WTC11 (cell line): ENCODE data around the gene GNG13. TPM values are rescaled to one million over a fixed set of nuclear protein-coding genes. Genes with fewer than 3 reads are reported as not detected.

Source experiments
- ATAC-seq: fragments of 200-7000 bp; cut with Tn5 transposase; 2 replicates; pipeline ENCODE4 v1.10.0; 2021; ENCODE audit warnings: mild to moderate bottlenecking, moderate library complexity
- CTCF ChIA-PET: fragments of 300-600 bp; sonication (Branson Sonifier 250); formaldehyde crosslinking; loops from one replicate; lab custom pipeline; 2021; ENCODE audit warnings: antibody characterized with exemption; lab: Charles Lee
- POLR2A ChIA-PET: fragments of 350-600 bp; sonication (Branson Sonifier 250); formaldehyde crosslinking; loops from one replicate; lab custom pipeline; 2021; ENCODE audit warnings: antibody characterized with exemption; lab: Charles Lee
- DNase-seq: peaks from one replicate; pipeline ENCODE4 v3.0.0; 2021; ENCODE audit warnings: low spot score
- H3K27ac Mint-ChIP-seq: 2 replicates; pipeline ENCODE4 v1.8.0; 2021; ENCODE audit warnings: mixed read lengths
- H3K27me3 Mint-ChIP-seq: 2 replicates; pipeline ENCODE4 v1.8.0; 2021; ENCODE audit warnings: low read depth, mild to moderate bottlenecking, moderate library complexity, mixed read lengths
- H3K36me3 Mint-ChIP-seq: 2 replicates; pipeline ENCODE4 v1.8.0; 2021; ENCODE audit warnings: mixed read lengths
- H3K4me1 Mint-ChIP-seq: 2 replicates; pipeline ENCODE4 v1.8.0; 2022; ENCODE audit warnings: mixed read lengths
- H3K4me3 Mint-ChIP-seq: 2 replicates; pipeline ENCODE4 v1.8.0; 2021; ENCODE audit warnings: mild to moderate bottlenecking, moderate library complexity, mixed read lengths
- H3K9me3 Mint-ChIP-seq: 2 replicates; pipeline ENCODE4 v1.8.0; 2021; ENCODE audit warnings: mixed read lengths
- AFF4 ChIP-seq: sonication (generic); formaldehyde crosslinking; IDR thresholded peaks from 2 replicates; pipeline ENCODE4 v1.8.1; 2023; ENCODE audit warnings: mild to moderate bottlenecking, missing genetic modification reagents, borderline replicate concordance
- ATF2 ChIP-seq: sonication (generic); formaldehyde crosslinking; IDR thresholded peaks from 2 replicates; pipeline ENCODE4 v1.8.1; 2022; ENCODE audit warnings: low read depth, missing genetic modification reagents, borderline replicate concordance
- ERG ChIP-seq: fragments of 250-450 bp; sonication (Bioruptor Pico); IDR thresholded peaks from 2 replicates; pipeline ENCODE4 v1.8.0; 2021; ENCODE audit warnings: mild to moderate bottlenecking
- IRF2 ChIP-seq: sonication (generic); formaldehyde crosslinking; IDR thresholded peaks from 2 replicates; pipeline ENCODE4 v1.8.0; 2022; ENCODE audit warnings: low read depth, missing genetic modification reagents, borderline replicate concordance
- TCF7 ChIP-seq: sonication (generic); formaldehyde crosslinking; IDR thresholded peaks from 2 replicates; pipeline ENCODE4 v1.8.0; 2022; ENCODE audit warnings: mild to moderate bottlenecking, low read depth, missing genetic modification reagents, moderate library complexity
- USF1 ChIP-seq: sonication (generic); formaldehyde crosslinking; IDR thresholded peaks from 2 replicates; pipeline ENCODE4 v1.8.0; 2022; ENCODE audit warnings: mild to moderate bottlenecking, missing genetic modification reagents
- ZNF512 ChIP-seq: sonication (generic); formaldehyde crosslinking; IDR thresholded peaks from 2 replicates; pipeline ENCODE4 v1.8.1; 2022; ENCODE audit warnings: missing genetic modification reagents, borderline replicate concordance
- total RNA-seq: library from RNA; stranded (reverse); gene quantifications from 3 replicates; pipeline ENCODE4 v1.2.3, GENCODE V29; 2021

Gene GNG13
- total RNA-seq, 1 experiment from 2014 or later, result not detected

- H3K4me3 Mint-ChIP-seq, result no peak overlapping the region
- TF ChIP-seq ERG (CRISPR knock-in tag), result no peak
- TF ChIP-seq ATF2 (CRISPR knock-in tag), result no peak
- no peak for TF ChIP-seq IRF2 (CRISPR knock-in tag)
- TF ChIP-seq TCF7 (CRISPR knock-in tag), result no peak
- no peak for TF ChIP-seq AFF4 (CRISPR knock-in tag)
- TF ChIP-seq USF1, result no peak
- TF ChIP-seq, all 79 proteins: peak for 0
- DNase-seq (no peak), ATAC-seq (no peak)
- peaks cover 2% of the 10 kb centered on the region for H3K27me3 Mint-ChIP-seq
- ChIA-PET CTCF (no interaction called here), POLR2A (no interaction called here)
- no peak overlapping the region for H3K27ac Mint-ChIP-seq
- 0 out of 2 replicates have a peak, but pooled peaks cover under 1% of the 10 kb centered on the region for H3K36me3 Mint-ChIP-seq
- H3K9me3 Mint-ChIP-seq, result peaks cover 2% of the 10 kb centered on the region; the same call in 1 of the 2 replicates
- H3K4me1 Mint-ChIP-seq, result peaks cover 2% of the 10 kb centered on the region; the same call in 1 of the 2 replicates
Observed at GRCh38 chr16:842061-842476, 41.5 kb upstream of the GNG13 start.

- DNase-seq, result no peak
Observed at GRCh38 chr16:841455-842060, 41.0 kb upstream of the GNG13 start.

More at GRCh38 chr16:841455-842060, 41.0 kb upstream of the GNG13 start:
- Mint-ChIP-seq H3K27ac (no peak overlapping the region), H3K4me3 (no peak overlapping the region), H3K4me1 (peaks cover 2% of the 10 kb centered on the region; the same call in 1 of the 2 replicates), H3K36me3 (peaks cover 4% of the 10 kb centered on the region), H3K9me3 (peaks cover 6% of the 10 kb centered on the region), H3K27me3 (peaks cover 6% of the 10 kb centered on the region)
- ChIA-PET POLR2A (no interaction called here), CTCF (no interaction called here)
- TF ChIP-seq ZNF512 (CRISPR knock-in tag), result no peak
- no peak for ATAC-seq
